Neutrophil (primary cell): ENCODE results near the gene TEX264.

Source experiments
- H3K27ac ChIP-seq: fragments of 200-600 bp; sonication (generic); 2 replicates; pipeline ENCODE4 v1.5.1; 2016; ENCODE audit warnings: mild to moderate bottlenecking, moderate library complexity
- H3K27me3 ChIP-seq: fragments of 200-600 bp; sonication (generic); 2 replicates; pipeline ENCODE4 v1.6.0; 2016; ENCODE audit warnings: mild to moderate bottlenecking
- H3K36me3 ChIP-seq: fragments of 200-600 bp; sonication (generic); 2 replicates; pipeline ENCODE4 v1.5.1; 2017
- H3K4me1 ChIP-seq, 2 experiments: fragments of 200-600 bp in 1 of 2; sonication (generic) in 1 of 2; 1 replicate in 1 of 2; 2 replicates in 1 of 2; pipeline versions ENCODE4 v1.5.1 to v1.6.1; 2013 to 2016; ENCODE audit warnings: low read depth in 1 of 2, low read length in 1 of 2, mild to moderate bottlenecking in 1 of 2, moderate library complexity in 1 of 2; ENCODE audit not compliant: control insufficient read depth in 1 of 2, insufficient read depth in 1 of 2
- H3K4me3 ChIP-seq, 2 experiments: fragments of 200-600 bp in 1 of 2; sonication (generic) in 1 of 2; 1 replicate in 1 of 2; 2 replicates in 1 of 2; pipeline ENCODE4 v1.5.1; 2013 to 2016; ENCODE audit warnings: low read depth in 1 of 2, low read length in 1 of 2, mild to moderate bottlenecking in 1 of 2, moderate library complexity in 1 of 2
- H3K9me3 ChIP-seq: fragments of 200-600 bp; sonication (generic); 2 replicates; pipeline ENCODE4 v1.5.1; 2016
- TF ChIP-seq, protein P1 (sequence below): fragments of 200-600 bp; sonication (generic); IDR thresholded peaks from 2 replicates; pipeline ENCODE4 v1.5.1; 2016; ENCODE audit warnings: antibody characterized with exemption

TEX264 gene

GRCh38 chr3:51684971-51685751 is 14.1 kb downstream of the TEX264 start:
- TF ChIP-seq, protein P1, sequence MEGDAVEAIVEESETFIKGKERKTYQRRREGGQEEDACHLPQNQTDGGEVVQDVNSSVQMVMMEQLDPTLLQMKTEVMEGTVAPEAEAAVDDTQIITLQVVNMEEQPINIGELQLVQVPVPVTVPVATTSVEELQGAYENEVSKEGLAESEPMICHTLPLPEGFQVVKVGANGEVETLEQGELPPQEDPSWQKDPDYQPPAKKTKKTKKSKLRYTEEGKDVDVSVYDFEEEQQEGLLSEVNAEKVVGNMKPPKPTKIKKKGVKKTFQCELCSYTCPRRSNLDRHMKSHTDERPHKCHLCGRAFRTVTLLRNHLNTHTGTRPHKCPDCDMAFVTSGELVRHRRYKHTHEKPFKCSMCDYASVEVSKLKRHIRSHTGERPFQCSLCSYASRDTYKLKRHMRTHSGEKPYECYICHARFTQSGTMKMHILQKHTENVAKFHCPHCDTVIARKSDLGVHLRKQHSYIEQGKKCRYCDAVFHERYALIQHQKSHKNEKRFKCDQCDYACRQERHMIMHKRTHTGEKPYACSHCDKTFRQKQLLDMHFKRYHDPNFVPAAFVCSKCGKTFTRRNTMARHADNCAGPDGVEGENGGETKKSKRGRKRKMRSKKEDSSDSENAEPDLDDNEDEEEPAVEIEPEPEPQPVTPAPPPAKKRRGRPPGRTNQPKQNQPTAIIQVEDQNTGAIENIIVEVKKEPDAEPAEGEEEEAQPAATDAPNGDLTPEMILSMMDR, result no peak
- H3K27ac ChIP-seq, result no peak overlapping the region
- peaks cover 28 to 37% of the 10 kb centered on the region in 2 experiments for H3K4me1 ChIP-seq
- H3K9me3 ChIP-seq, result no peaks in the 10 kb centered on the region
- H3K36me3 ChIP-seq, result peaks cover 21% of the 10 kb centered on the region
- H3K4me3 ChIP-seq, result no peak overlapping the region
- H3K27me3 ChIP-seq, result no peaks in the 10 kb centered on the region

GRCh38 chr3:51686056-51686455 is 15.0 kb downstream of the TEX264 start:
- H3K9me3 ChIP-seq, result no peaks in the 10 kb centered on the region
- peaks cover 26 to 33% of the 10 kb centered on the region in 2 experiments for H3K4me1 ChIP-seq
- no peak overlapping the region for H3K4me3 ChIP-seq
- TF ChIP-seq, protein P1, result no peak
- peak overlapping the region; percentile 69 for H3K27ac ChIP-seq
- peaks cover 26% of the 10 kb centered on the region for H3K36me3 ChIP-seq
- no peaks in the 10 kb centered on the region for H3K27me3 ChIP-seq

GRCh38 chr3:51686512-51687215 is 15.6 kb downstream of the TEX264 start:
- Histone ChIP-seq H3K27ac (peak overlapping the region; percentile 69), H3K9me3 (no peaks in the 10 kb centered on the region), H3K27me3 (no peaks in the 10 kb centered on the region), H3K4me3 (no peak overlapping the region), H3K36me3 (peaks cover 32% of the 10 kb centered on the region), H3K4me1 (peaks cover 20 to 27% of the 10 kb centered on the region in 2 experiments)
- TF ChIP-seq, protein P1, result no peak

DNA sequence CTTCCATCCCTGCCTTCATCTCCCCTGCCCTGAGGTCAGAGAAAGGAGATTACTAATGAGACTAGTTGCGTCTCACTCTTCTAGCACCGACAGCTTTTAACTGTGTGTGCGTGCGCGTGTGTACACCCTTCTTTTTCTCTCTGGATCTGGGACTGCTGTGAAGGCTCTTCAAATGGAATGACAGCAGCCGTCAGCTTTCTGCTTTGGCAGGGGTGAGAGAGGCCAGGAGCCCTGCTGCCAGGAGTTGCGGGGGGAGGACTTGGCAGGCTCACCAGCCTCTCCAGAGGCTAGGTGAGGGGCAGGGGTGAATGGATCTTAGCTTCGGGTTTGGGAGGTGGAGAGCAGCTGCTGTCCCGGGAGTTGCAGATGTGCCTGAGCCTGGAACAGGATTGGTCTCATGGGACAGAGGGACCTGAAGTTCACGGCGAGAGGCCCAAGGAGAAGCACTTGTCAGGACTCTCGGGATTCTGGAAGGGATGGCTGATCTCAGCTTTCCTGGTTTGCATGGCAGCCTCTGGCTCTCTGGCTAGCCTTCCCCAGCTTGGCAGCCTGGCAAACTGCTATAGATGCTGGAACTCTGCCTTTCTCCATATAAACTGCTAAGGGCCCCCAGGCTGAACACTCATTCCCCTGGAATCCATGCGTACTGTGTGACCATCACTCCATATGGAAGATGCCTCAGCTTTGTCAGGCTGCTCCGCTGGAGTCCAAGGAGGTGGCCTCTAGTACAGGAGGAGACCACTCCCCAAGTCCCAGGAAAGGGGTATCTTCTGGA is 16.6 kb downstream of the TEX264 start:
- H3K36me3 ChIP-seq, result peaks cover 37% of the 10 kb centered on the region
- H3K27me3 ChIP-seq, result no peaks in the 10 kb centered on the region
- peaks cover 14 to 20% of the 10 kb centered on the region in 2 experiments for H3K4me1 ChIP-seq
- H3K9me3 ChIP-seq, result no peaks in the 10 kb centered on the region
- peak overlapping the region; percentile 69 for H3K27ac ChIP-seq
- H3K4me3 ChIP-seq, result no peak overlapping the region
- TF ChIP-seq, protein P1, result no peak

GRCh38 chr3:51688206-51688600 is 17.2 kb downstream of the TEX264 start:
- Histone ChIP-seq H3K27ac (no peak overlapping the region), H3K36me3 (peaks cover 43% of the 10 kb centered on the region), H3K9me3 (no peaks in the 10 kb centered on the region), H3K4me1 (peaks cover 14 to 20% of the 10 kb centered on the region in 2 experiments), H3K27me3 (no peaks in the 10 kb centered on the region), H3K4me3 (no peak overlapping the region)
- TF ChIP-seq, protein P1, result no peak
